ENCODE measurements around the gene OR6C1. TPM values are rescaled to one million over a fixed set of nuclear protein-coding genes. Genes with fewer than 3 reads are reported as not detected.
"Not testable (repeated sequence)": the region's sequence is repeated elsewhere in the genome, so short reads cannot be mapped to it uniquely, and the experiment has no call there.

The OR6C1 gene
- not detected in 2 replicates for total RNA-seq (2014; rRNA removed)
- not detected for polyA plus RNA-seq (2012)

GRCh38 chr12:55314043-55314442 lies at the start of gene OR6C1:
Gene OR6C1 (plus strand): TSS chr12:55314343. CDS start chr12:55320600, 6,257 bp downstream.
- DNase-seq (ENCODE audit: low read depth), result no peak

- no peak for DNase-seq (ENCODE audit: low read depth)
These were observed 33.2 kb upstream of the OR6C1 start for GRCh38 chr12:55280991-55281390.

- no peak for DNase-seq (ENCODE audit: low read depth)
These were observed 24.1 kb upstream of the OR6C1 start for GRCh38 chr12:55289999-55290398.

- DNase-seq (ENCODE audit: low read depth), result no peak
These were observed 17.7 kb upstream of the OR6C1 start, which contains the start of gene OR6C6 for GRCh38 chr12:55296469-55296868. Gene OR6C6 (minus strand): TSS chr12:55296569. CDS start chr12:55295232, 1,337 bp downstream.

GRCh38 chr12:55320201-55320600 lies 6.1 kb downstream of the OR6C1 start:
- DNase-seq (ENCODE audit: low read depth), result no peak

GRCh38 chr12:55325801-55326200 lies 11.7 kb downstream of the OR6C1 start:
- not testable (repeated sequence) for DNase-seq (ENCODE audit: low read depth)

GRCh38 chr12:55330446-55330845 lies 16.3 kb downstream of the OR6C1 start, which contains the start of gene OR6C3:
Gene OR6C3 (plus strand): TSS chr12:55330746. CDS start chr12:55331701, 955 bp downstream.
- no peak for DNase-seq (ENCODE audit: low read depth)

GRCh38 chr12:55336002-55336401 lies 21.9 kb downstream of the OR6C1 start:
- no peak for DNase-seq (ENCODE audit: low read depth)

GRCh38 chr12:55355338-55355737 lies 41.2 kb downstream of the OR6C1 start:
- DNase-seq (ENCODE audit: low read depth), result not testable (repeated sequence)

- no peak for DNase-seq (ENCODE audit: low read depth)
These were observed 48.5 kb downstream of the OR6C1 start, which contains the start of gene OR6C75 for GRCh38 chr12:55362675-55363074. Gene OR6C75 (plus strand): TSS chr12:55362975. CDS start chr12:55365111, 2,136 bp downstream.

- no peak for DNase-seq (ENCODE audit: low read depth)
These were observed 50.9 kb downstream of the OR6C1 start for GRCh38 chr12:55365086-55365485.

Other genes starting within 250 kb of the OR6C1 start
- gene OR9K2, start 187.9 kb upstream of the OR6C1 start, total RNA-seq (2014; rRNA removed), result not detected in 2 replicates
- not detected in 2 replicates for gene OR10A7, start 93.3 kb upstream of the OR6C1 start, total RNA-seq (2014; rRNA removed)
- gene OR6C74, start 69.7 kb upstream of the OR6C1 start, total RNA-seq (2014; rRNA removed), result not detected in 2 replicates
- gene OR6C6, start 17.8 kb upstream of the OR6C1 start, total RNA-seq (2014; rRNA removed), result not detected in 2 replicates
- gene OR6C3, start 16.4 kb downstream of the OR6C1 start, total RNA-seq (2014; rRNA removed), result not detected in 2 replicates
- gene OR6C75, start 48.6 kb downstream of the OR6C1 start, total RNA-seq (2014; rRNA removed), result not detected in 2 replicates
- gene OR6C65, start 86.2 kb downstream of the OR6C1 start, total RNA-seq (2014; rRNA removed), result not detected in 2 replicates
- not detected in 2 replicates for gene OR6C76, start 111.9 kb downstream of the OR6C1 start, total RNA-seq (2014; rRNA removed)
- gene OR6C2, start 129.7 kb downstream of the OR6C1 start, total RNA-seq (2014; rRNA removed), result not detected in 2 replicates
- gene OR6C70, start 155.8 kb downstream of the OR6C1 start, total RNA-seq (2014; rRNA removed), result not detected in 2 replicates
- gene OR6C68, start 178.0 kb downstream of the OR6C1 start, total RNA-seq (2014; rRNA removed), result not detected in 2 replicates
- gene OR6C4, start 235.3 kb downstream of the OR6C1 start, total RNA-seq (2014; rRNA removed), result not detected in 2 replicates